GM12892 (cell line): ENCODE measurements around the gene SLCO2B1.

Experiments used
- DNase-seq: peaks from one replicate; pipeline ENCODE4 v3.0.0; 2011; ENCODE audit not compliant: insufficient read length
- FAIRE-seq: peaks from 2 replicates; lab custom pipeline; 2011; peaks lifted over from hg19 to GRCh38; lab: Jason Lieb, UNC
- POLR2A ChIP-seq: IDR thresholded peaks from 2 replicates; pipeline ENCODE4 v1.6.1; 2011; ENCODE audit warnings: low read depth, low read length, control low read depth
- POLR2AphosphoS5 ChIP-seq: IDR thresholded peaks from 2 replicates; pipeline ENCODE4 v1.6.1; 2011; ENCODE audit warnings: low read depth, low read length, control low read depth
- TAF1 ChIP-seq: IDR thresholded peaks from 2 replicates; pipeline ENCODE4 v1.6.1; 2011; ENCODE audit warnings: low read depth, mild to moderate bottlenecking, control low read depth, low read length, borderline replicate concordance

SLCO2B1 gene

DNA sequence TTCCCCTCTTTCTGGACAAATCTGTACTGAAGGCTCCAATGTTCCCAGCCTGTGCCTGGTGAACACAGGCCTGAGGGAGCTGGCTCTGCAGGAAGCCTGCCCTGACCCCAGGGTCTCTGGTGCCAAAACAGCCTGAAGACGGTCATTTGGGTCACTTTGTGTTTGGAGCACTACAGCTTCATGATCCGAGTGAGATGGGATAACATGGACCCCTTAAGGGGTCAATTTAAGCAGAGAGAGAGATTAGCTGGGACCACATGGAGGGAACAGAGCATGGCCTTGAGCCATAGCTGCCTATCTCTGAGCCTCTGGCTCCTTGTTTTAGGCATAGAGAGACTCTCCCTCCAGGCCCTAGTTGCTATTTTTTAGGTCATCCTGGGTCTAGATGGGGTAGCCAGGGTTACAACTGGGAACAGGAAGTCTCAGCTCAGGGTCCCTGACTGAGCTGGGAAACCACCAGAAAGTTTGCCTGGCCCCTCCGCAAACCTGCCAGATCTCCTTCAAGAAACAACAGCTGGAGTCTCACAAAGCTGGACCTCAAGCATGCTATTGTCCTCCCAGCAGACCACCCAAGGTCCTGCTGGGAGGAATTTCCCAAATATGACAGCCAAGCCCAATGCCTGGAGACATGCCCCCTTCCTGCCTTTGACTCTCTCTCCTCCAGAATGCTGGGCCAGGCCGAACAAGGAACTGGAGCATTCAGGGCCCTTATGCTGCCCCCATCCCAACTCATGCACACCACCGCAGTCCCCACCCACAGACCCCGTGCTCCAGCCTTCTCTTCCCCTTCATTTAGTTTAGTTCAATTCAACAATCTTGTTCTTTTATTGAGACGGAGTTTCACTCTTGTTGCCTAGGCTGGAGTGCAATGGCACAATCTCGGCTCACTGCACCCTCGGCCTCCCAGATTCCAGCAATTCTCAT, 4.0 kb downstream of the SLCO2B1 start:
- no peak for TF ChIP-seq POLR2A
- no peak for TF ChIP-seq TAF1
- no peak for TF ChIP-seq POLR2AphosphoS5
- no peak for DNase-seq
- FAIRE-seq = no peak

DNA sequence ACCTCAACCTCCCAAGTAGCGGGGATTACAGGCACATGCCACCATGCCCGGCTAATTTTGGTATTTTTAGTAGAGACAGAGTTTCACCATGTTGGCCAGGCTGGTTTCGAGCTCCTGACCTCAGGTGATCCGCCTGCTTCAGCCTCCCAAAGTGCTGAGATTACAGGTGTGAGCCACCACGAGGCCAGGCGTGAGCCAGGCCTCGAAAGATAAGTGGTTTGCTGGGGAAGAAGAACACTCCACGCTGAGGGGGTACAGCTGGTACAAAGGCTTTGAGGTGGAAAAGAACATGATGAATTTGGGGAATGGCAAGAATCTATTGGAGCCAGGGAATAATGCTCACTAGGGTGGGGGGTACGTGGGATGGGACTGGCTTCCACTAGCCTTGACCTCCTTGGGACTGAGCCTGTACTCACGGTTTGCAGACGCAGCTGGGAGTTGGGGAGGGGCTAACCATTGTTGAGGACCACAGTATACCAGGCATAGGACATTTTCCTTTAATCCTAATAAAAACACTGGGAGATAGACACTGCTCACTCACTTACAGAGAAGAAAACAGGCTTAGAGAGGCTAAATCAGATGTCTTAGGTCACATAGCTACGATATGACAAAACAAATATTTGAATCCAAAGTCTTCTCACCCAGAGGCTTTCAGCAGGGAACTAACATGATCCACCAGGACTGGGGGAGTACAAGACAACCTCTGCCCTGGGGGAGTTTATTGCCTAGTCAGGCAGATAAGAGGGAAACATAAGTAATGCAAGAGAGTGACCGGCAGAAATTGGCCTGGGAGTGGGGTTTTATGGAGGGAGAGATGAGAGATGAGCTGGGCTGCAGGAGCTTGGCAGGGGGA, 4.9 kb downstream of the SLCO2B1 start:
- TF ChIP-seq TAF1 (no peak), POLR2AphosphoS5 (no peak), POLR2A (no peak)
- FAIRE-seq (no peak), DNase-seq (no peak)

DNA sequence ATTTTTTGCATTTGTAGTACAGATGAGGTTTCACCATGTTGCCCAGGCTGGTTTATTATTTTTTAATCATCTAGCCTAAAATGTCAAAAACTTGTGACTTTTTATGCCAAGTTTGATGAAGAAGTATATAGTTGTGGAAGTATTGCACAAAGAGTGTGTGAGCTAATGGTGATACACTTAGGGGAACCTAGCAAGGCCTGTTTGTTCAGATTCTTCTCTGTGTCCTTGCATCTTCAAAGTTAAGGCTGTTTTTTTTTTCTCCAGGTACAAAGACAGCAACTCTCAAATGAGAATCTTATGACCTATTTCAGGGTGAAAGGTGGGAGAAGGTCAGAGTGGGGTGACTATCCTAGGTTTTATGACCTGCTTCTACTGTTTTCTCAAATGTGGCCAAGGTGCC, 7.3 kb downstream of the SLCO2B1 start:
- no peak for DNase-seq
- FAIRE-seq = no peak

DNA sequence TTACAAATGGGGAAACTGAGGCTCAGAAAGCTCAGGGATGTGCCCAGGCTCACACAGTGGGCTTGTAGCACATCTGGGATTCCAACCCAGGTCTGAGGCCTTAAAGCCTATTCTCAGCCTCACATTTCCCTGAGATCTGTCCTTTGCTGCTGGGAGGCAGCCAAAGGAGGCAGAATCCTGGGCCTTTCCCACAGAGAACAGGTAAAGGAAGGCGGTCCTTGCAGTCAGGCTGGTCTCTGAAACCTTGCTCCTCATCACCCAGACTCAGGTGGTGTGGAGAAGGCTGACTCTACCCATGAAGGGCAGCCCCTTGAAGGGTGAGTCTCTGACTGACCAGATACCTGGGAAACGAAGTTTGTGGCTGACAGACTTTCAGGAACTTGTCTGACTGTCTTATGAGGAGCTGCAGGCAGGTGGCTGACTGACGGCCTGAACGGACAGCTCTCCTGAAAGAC, 7.8 kb downstream of the SLCO2B1 start:
- no peak for TF ChIP-seq POLR2A
- TF ChIP-seq POLR2AphosphoS5 = no peak
- FAIRE-seq = no peak

More for the DNA sequence above, 7.3 kb downstream of the SLCO2B1 start:
- TF ChIP-seq POLR2AphosphoS5 (no peak), TAF1 (no peak), POLR2A (no peak)

DNA sequence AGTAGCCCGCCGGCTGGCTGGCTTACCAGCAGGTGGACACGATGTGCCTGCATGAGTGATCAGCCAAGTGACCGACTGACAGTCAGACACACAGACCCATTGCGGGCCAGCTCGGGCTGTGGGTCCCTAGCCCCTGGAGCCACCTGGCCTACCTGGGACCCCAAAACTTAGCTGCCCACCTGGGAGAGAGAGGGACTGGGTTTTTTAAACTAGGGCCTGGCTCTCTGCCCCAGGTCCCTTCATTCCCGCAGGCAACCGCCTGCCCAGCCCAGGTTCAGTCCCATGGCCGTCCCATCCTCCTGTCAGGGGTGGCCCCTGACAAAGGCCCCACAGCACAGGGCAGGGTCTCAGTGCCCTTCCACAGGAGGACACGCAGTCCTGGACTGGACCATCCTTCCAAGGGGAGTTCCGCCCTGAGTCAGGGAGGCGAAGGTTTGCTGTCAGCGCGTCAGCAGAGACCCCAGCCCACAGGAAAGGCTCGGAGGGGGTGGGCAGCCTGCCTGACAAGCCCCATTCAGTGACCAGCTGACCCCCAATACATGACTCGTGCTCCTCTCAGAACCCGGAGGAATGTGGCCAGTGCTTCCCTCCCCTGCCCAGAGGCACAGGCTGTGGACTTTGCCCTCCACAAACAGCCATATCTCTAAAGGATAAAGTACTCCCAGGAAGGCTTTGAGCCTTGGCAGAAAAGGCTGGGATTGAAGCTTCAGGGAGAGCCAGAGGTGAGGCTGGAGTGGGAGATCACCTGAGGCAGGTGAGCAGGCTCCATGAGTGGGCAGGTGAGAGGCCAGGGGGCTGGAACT, 8.4 kb downstream of the SLCO2B1 start:
- DNase-seq (no peak), FAIRE-seq (no peak)
- no peak for TF ChIP-seq POLR2A
- no peak for TF ChIP-seq TAF1

More for the DNA sequence above, 7.8 kb downstream of the SLCO2B1 start:
- DNase-seq = no peak

DNA sequence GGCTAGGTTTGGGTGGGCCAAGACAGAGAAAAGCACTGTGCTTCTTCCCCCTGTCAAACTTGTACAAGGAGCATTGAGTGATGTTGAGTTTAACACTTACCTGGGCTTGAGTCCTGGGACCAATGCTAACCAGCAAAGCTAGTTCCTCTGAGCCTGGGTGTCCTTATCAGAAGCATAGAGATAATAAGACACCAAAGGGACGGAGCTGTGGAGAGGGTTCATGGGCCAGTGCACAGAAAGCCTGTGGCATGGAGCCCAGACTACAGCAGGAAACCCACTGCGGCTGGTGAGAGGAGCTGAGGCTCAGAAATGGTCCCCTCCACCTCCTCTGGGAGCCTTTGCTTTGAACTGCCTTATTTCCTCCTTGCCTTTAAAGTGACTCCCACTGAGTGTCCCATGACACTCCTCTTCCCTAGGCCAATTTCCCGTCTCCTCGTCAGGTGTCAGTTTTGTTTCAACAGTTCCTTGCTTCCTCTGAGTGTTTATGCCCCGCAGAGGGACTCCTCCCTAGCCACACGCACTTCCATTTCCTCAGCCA, 9.4 kb downstream of the SLCO2B1 start:
- no peak for DNase-seq
- FAIRE-seq = no peak

DNA sequence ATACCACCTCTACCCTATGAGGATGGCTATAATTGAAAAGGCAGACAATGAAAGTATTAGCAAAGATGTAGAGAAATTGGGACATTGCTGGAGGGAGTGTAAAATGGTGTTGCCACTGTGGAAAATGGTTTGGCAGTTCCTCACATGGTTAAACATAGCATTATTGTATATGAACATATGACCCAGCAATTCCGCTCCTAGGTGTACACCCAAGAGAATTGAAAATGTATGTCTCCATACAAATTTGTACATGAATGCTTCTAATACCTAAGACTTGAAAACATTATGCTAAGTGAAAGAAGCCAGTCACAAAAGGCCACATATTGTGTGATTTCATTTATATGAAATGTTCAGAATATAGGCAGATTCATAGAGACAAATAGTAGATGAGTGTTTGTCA, 10.0 kb downstream of the SLCO2B1 start:
- FAIRE-seq (no peak), DNase-seq (no peak)
- TF ChIP-seq POLR2A (no peak), TAF1 (no peak), POLR2AphosphoS5 (no peak)

More for the DNA sequence above, 9.4 kb downstream of the SLCO2B1 start:
- TF ChIP-seq TAF1 (no peak), POLR2A (no peak), POLR2AphosphoS5 (no peak)

DNA sequence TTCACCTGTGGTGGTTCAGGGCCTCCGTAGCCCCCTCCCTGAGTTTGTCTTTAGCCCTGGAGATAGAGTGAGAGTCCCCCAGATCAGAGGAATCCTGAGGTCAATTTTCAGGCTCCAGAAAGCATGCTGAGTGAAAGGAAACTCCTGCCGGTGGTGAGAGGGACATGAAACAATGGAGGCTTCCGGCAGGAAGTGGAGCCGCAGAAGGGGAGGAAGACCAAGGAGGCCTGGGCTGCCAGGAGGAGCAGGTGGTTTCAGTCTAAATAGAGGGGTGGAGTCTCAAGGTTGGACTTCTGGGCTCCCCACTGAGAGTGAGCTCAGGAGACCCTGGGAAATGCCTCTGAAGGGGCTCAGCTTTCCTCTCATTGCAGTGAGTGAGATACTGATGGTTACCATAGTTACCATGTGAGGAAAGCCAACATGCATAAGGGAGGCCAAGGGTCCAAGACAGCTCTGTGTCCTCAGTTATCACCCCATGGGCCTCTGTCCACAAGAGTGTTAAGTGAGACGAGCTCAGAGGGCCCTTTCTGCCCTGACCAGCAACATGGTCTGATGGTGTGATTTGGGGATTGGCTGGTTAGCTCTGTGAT, 10.7 kb downstream of the SLCO2B1 start:
- no peak for FAIRE-seq
- no peak for TF ChIP-seq TAF1
- TF ChIP-seq POLR2AphosphoS5 = no peak
- no peak for TF ChIP-seq POLR2A
- no peak for DNase-seq

DNA sequence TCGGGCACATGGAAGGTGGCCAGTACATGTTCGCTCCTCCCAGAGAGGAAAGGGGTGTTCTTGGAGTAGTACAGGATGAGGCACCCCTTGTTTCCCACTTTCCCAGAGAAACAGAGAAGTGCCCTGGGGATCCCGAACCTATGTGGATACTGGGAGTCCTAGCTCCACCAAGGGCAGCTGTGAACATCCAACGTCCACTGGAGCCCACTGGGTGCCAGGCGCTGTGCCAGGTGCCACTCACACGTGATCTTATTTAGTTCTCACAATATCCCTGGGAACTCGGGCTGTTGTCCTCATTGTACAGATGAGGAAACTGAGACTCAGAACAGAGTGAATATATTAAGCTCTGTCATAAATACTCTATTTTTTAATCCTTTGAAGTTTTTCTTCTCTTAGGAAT, 12.0 kb downstream of the SLCO2B1 start:
- DNase-seq (no peak), FAIRE-seq (no peak)
- TF ChIP-seq POLR2A (no peak), POLR2AphosphoS5 (no peak), TAF1 (no peak)

DNA sequence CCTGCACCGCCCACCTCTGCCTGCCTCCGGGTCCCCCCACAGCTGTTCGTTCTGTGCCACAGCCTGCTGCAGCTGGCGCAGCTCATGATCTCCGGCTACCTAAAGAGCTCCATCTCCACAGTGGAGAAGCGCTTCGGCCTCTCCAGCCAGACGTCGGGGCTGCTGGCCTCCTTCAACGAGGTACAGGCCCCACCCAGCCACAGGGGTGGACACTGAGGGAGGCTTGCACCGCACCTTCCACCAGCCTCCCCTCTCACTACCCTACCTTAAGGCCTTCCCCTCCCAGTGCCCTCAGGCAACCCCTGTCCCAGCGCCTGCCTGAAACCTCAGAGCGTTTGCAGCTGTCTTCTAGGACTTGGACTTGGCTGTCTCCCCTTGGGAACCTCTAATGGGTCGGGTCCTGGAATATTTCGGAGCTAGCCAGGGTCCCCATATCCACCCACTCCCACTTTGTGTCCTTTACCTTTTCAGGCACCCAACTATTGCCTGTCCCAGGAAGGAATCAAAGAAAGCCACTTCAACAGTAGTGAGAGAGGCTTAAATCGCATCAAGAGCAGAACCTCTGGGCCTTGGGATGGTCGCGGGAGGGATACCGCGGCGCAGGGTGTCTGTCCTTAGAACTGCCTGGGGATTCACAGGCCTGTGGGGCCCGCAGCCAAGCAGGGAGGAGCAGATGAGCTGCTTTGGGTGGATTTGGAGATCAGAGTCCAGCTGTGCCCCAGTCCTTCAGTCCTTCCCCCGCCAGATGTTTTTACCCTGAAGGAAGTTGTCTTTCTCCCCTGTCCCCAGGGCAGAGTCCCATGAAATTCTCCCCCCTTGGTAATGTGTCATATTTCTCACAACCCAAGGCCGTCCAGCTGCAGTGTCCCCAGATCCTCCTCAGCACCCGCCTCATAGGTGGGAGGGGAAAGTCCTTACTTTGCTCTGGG, 13.3 kb downstream of the SLCO2B1 start:
- TF ChIP-seq TAF1 (no peak), POLR2AphosphoS5 (no peak), POLR2A (no peak)
- FAIRE-seq = no peak
- no peak for DNase-seq
